Measurements from ENCODE around the gene IGDCC3. TPM values are rescaled to one million over a fixed set of nuclear protein-coding genes. Genes with fewer than 3 reads are reported as not detected.

The IGDCC3 gene
- total RNA-seq, 1 donor from 2014 or later = 125 TPM

DNA sequence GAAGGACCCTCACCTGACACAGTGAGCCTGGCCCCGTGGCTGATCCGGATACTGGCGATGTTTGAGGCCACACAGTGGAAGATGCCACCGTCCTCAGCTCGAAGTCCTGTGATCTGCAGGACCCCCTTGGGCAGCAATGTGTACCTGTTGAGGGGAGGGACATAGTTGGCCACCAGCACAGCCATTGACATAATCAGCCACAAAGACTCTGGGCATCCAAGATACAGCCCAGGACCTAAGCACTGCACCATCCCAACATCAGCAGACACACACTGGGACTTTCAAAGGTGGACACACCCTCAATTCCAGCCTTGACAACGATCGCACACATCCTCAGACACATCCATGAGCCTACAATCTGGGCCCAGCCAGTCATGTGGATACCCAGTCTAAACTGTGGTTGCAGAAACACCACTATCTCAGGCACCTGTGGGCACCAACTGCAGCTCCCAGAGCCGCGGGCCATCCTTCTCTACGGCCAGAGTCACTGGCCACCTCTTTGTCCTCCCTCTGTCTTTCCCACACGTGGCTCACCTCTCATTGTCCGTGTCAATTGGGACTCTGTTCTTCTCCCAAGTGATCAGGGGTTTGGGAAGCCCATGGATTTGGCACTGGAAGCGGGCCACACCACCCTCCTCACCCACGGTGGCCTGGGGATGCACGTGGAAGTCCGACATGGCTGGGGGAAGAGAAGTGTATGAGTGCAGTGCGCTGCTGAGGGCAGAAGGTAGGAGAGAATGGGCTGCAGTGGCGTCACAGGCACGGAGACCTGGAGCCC lies 42.3 kb downstream of the IGDCC3 start:
- TF ChIP-seq, protein P1, sequence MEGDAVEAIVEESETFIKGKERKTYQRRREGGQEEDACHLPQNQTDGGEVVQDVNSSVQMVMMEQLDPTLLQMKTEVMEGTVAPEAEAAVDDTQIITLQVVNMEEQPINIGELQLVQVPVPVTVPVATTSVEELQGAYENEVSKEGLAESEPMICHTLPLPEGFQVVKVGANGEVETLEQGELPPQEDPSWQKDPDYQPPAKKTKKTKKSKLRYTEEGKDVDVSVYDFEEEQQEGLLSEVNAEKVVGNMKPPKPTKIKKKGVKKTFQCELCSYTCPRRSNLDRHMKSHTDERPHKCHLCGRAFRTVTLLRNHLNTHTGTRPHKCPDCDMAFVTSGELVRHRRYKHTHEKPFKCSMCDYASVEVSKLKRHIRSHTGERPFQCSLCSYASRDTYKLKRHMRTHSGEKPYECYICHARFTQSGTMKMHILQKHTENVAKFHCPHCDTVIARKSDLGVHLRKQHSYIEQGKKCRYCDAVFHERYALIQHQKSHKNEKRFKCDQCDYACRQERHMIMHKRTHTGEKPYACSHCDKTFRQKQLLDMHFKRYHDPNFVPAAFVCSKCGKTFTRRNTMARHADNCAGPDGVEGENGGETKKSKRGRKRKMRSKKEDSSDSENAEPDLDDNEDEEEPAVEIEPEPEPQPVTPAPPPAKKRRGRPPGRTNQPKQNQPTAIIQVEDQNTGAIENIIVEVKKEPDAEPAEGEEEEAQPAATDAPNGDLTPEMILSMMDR (IDR thresholded peaks at IDR 0.05; ENCODE audit: unreplicated experiment) = no peak
- H3K36me3 Mint-ChIP-seq (ENCODE audit: insufficient read depth) = peaks cover 7% of the 10 kb centered on the region
- H3K4me1 Mint-ChIP-seq (ENCODE audit: low read depth) = peaks cover 27% of the 10 kb centered on the region
- no peaks in the 10 kb centered on the region for H3K27me3 Mint-ChIP-seq
- no peak for DNase-seq (ENCODE audit: low spot score, unreplicated experiment)
- no peak overlapping the region for H3K27ac Mint-ChIP-seq
- H3K4me3 Mint-ChIP-seq (ENCODE audit: low read depth) = no peak overlapping the region
- H3K9me3 Mint-ChIP-seq (ENCODE audit: low read depth) = no peaks in the 10 kb centered on the region

DNA sequence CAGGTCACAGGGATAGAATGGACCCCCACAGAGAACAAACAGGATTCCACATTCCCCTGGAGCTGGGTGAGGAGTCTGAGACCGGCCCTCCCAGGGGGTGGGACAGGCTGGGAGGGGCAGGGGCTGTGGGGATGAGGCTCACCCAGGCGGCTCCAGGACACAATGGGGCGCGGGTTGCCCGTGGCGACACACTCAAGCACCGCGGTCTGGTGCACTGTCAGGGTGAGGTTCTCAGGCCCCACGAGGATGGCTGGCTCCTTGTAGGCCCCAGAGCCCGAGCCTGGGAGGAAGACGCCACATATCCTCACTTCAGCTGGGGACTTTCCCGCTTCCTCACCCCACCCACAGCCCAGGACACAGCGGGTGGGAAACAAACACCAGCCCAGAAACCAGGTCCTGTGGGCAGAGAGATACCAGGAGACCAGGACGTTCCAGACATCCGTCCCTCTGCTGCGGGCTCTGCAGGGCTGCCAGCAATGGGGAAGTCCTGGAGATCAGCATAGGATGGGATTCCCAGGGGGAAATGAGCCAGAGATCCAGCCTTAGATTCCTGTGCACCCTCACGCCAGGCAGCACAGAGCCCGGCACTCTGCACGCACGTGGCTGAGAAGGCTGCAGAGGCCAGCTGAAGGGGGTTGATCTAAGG lies 43.1 kb downstream of the IGDCC3 start:
- Mint-ChIP-seq H3K4me3 (ENCODE audit: low read depth) (no peak overlapping the region), H3K27me3 (no peaks in the 10 kb centered on the region), H3K4me1 (ENCODE audit: low read depth) (peaks cover 19% of the 10 kb centered on the region), H3K9me3 (ENCODE audit: low read depth) (no peaks in the 10 kb centered on the region), H3K36me3 (ENCODE audit: insufficient read depth) (peaks cover 9% of the 10 kb centered on the region), H3K27ac (peak overlapping the region; percentile 45)
- TF ChIP-seq, protein P1 (IDR thresholded peaks at IDR 0.05; ENCODE audit: unreplicated experiment) = no peak
- DNase-seq (ENCODE audit: low spot score, unreplicated experiment) = no peak

DNA sequence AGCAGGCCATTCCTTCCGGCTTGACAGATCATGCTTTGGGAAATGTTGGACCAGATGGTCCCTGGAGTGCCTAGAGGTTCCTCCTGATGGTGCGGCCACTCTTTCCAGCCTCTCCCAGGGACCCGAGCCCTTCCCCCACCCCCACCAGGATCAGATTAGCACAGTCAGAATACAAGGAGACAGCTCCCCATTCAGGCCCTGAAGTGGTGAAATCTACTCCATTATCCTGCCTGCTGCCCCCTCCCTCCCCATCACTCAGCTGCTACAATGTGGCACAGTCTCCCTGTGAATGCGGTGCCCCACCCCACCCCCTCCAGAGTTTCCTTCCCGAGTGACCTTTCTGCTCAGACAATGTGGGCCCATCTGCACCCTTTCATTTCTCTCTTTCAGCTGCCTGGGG lies 43.9 kb downstream of the IGDCC3 start:
- H3K27me3 Mint-ChIP-seq = no peaks in the 10 kb centered on the region
- H3K36me3 Mint-ChIP-seq (ENCODE audit: insufficient read depth) = peaks cover 11% of the 10 kb centered on the region
- H3K4me1 Mint-ChIP-seq (ENCODE audit: low read depth) = peaks cover 17% of the 10 kb centered on the region
- no peak overlapping the region for H3K4me3 Mint-ChIP-seq (ENCODE audit: low read depth)
- TF ChIP-seq, protein P1 (IDR thresholded peaks at IDR 0.05; ENCODE audit: unreplicated experiment) = no peak
- H3K9me3 Mint-ChIP-seq (ENCODE audit: low read depth) = no peaks in the 10 kb centered on the region
- DNase-seq (ENCODE audit: low spot score, unreplicated experiment) = no peak
- H3K27ac Mint-ChIP-seq = peak overlapping the region; percentile 69

DNA sequence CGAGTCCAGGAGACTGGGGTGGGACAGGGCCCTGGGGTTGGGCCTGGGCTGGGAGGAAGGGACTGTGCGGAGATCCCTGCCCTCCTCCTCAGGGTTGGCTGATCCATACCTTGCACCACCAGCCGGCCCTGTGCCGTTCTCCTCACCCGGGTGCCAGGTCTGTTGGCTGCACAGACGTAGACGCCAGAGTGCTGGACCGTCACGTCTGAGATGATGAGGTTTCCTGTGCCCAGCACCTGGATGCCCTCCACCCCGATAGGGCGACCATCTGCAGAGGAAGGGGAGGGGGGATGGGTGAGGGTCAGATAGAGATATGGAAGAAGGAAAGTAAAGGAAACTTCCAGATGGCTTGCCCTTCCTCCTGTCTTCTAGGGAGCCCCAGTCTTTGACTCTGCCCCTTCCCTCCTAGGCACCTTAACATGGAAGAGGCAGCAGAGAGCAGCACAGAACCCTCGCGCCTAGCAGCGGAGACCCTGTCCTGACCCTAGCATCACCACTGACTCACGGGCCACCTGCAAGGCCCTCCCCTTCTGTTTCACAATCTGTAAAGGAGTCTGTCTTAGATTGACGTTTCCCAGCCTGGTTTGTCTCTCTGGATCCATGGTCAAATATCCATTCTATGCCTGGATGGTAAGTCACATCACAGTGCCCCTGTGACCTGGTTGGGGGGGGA lies 44.5 kb downstream of the IGDCC3 start:
- Mint-ChIP-seq H3K36me3 (ENCODE audit: insufficient read depth) (peaks cover 13% of the 10 kb centered on the region), H3K9me3 (ENCODE audit: low read depth) (no peaks in the 10 kb centered on the region), H3K27me3 (no peaks in the 10 kb centered on the region), H3K27ac (peak overlapping the region; percentile 69), H3K4me3 (ENCODE audit: low read depth) (no peak overlapping the region), H3K4me1 (ENCODE audit: low read depth) (peaks cover 14% of the 10 kb centered on the region)
- TF ChIP-seq, protein P1 (IDR thresholded peaks at IDR 0.05; ENCODE audit: unreplicated experiment) = no peak
- no peak for DNase-seq (ENCODE audit: low spot score, unreplicated experiment)

DNA sequence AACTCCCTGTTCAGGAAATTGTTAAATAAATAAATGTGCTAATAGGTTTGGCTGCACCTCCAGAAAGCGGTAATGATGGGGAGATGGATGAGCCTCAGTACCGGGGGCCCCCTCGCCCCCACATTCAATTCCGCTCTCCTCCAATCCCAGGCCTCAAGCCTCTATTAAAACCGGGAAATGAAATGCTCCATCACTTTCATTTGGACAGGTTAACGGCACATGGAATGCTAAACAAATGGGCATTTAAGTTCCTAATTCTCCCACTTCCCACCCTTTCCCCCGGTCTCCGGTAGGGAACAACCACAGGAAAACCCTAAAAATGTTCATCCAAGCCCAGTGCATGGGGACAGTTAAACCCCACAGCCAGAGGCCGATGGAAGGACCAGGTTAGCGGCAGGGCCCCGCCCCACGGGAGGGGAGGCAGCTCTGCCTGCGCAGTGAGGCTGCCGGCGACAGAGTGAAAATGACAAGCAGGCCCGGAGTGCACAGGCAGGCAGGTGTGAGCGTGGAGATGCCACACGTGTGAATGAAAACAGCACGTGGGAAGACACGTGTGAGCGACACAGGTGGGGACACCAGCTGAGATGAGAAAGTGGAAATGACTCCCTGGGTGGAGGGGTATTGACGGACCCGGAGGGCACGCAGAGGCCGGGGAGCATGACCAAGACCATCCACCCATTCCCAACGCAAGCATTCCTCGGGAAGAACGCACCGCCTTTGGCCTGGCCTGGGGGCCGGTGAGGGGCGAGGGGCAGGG lies 45.2 kb downstream of the IGDCC3 start:
- Mint-ChIP-seq H3K27me3 (no peaks in the 10 kb centered on the region), H3K4me1 (ENCODE audit: low read depth) (peaks cover 14% of the 10 kb centered on the region), H3K4me3 (ENCODE audit: low read depth) (no peak overlapping the region), H3K27ac (no peak overlapping the region), H3K36me3 (ENCODE audit: insufficient read depth) (peaks cover 18% of the 10 kb centered on the region), H3K9me3 (ENCODE audit: low read depth) (no peaks in the 10 kb centered on the region)
- no peak for DNase-seq (ENCODE audit: low spot score, unreplicated experiment)
- TF ChIP-seq, protein P1 (IDR thresholded peaks at IDR 0.05; ENCODE audit: unreplicated experiment) = no peak

Measured in progenitor cell of endocrine pancreas (in vitro differentiated cells).